ENCODE data around the gene RRAGC.

The RRAGC gene

DNA sequence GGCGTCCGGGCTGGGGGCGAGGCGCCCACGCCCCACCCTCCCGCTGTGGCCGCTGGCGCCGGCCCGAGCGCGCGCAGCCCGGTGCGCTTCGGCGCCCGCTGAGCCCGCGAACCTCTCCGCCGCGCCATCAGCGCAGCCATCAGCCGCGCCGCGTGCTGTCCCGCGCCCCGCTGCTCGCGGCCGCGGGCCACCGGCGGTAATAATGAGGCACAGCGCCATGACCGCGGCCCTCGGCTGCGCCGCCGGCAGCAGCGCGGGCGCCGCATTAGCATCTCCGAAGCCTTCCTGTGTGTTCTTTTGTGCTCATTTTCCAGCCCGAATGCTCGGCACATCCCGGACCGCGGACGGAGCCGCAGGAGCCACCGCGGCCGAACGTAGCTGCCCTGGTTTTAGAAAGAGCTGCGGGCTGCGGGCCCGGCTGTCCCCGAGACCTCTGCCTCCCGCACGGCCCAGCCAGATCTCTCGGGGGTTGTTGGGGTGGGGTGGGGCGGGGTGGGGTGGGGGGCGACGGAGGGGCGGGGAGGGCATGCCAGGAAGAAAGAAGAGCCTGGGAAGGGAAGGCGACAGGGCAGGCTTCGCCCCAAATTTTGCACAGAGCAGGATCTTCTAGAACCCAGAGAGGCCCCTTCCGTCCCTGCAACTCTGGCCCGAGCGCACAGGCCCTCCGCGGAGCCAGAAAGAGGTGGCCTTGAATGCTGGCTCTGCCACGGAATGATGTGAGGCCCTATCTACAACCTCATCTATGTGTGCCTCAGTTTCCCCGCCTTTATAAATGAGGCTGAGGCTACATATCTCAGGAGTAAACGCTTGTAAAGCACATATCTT lies 55.3 kb downstream of the RRAGC start:
- TF ChIP-seq SIN3A (IDR thresholded peaks at IDR 0.05; ENCODE audit: borderline replicate concordance, insufficient read depth, low read length) (no peak), POLR2AphosphoS5 (IDR thresholded peaks at IDR 0.05; ENCODE audit: low read depth, low read length) (no peak), FOXP2 (optimal IDR thresholded peaks at IDR 0.05; ENCODE audit: borderline replicate concordance, extremely low read depth, extremely low read length, insufficient read depth) (no peak), TAF1 (IDR thresholded peaks at IDR 0.05; ENCODE audit: borderline replicate concordance, insufficient read depth, low read length) (no peak)
- TF ChIP-seq, protein P1, sequence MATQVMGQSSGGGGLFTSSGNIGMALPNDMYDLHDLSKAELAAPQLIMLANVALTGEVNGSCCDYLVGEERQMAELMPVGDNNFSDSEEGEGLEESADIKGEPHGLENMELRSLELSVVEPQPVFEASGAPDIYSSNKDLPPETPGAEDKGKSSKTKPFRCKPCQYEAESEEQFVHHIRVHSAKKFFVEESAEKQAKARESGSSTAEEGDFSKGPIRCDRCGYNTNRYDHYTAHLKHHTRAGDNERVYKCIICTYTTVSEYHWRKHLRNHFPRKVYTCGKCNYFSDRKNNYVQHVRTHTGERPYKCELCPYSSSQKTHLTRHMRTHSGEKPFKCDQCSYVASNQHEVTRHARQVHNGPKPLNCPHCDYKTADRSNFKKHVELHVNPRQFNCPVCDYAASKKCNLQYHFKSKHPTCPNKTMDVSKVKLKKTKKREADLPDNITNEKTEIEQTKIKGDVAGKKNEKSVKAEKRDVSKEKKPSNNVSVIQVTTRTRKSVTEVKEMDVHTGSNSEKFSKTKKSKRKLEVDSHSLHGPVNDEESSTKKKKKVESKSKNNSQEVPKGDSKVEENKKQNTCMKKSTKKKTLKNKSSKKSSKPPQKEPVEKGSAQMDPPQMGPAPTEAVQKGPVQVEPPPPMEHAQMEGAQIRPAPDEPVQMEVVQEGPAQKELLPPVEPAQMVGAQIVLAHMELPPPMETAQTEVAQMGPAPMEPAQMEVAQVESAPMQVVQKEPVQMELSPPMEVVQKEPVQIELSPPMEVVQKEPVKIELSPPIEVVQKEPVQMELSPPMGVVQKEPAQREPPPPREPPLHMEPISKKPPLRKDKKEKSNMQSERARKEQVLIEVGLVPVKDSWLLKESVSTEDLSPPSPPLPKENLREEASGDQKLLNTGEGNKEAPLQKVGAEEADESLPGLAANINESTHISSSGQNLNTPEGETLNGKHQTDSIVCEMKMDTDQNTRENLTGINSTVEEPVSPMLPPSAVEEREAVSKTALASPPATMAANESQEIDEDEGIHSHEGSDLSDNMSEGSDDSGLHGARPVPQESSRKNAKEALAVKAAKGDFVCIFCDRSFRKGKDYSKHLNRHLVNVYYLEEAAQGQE (IDR thresholded peaks at IDR 0.05; ENCODE audit: insufficient read depth in 1 of 2, low read depth in 2 of 2, low read length in 2 of 2), result no peak

DNA sequence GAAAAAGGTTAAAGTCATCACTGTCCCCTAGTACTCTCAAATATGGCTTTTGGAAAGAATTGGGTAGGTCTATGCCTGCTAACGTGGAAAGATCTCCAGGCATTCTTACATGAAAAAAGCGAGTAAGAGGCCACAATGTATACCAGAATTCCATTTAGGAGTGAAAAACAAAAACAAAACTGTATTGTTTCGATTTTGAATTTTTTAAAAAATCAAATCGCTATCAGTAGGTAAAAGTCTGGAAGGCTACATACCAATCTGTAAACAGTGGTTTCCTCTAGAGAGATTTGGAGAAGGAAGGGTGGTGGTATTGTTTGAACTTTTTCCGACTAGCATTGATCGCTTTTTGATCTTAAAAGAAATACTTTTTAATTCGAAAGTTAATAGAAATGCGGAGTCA lies 55.9 kb downstream of the RRAGC start:
- TF ChIP-seq, protein P1 (IDR thresholded peaks at IDR 0.05; ENCODE audit: insufficient read depth in 1 of 2, low read depth in 2 of 2, low read length in 2 of 2), result no peak
- TF ChIP-seq FOXP2 (optimal IDR thresholded peaks at IDR 0.05; ENCODE audit: borderline replicate concordance, extremely low read depth, extremely low read length, insufficient read depth), result no peak
- TF ChIP-seq POLR2AphosphoS5 (IDR thresholded peaks at IDR 0.05; ENCODE audit: low read depth, low read length), result no peak

DNA sequence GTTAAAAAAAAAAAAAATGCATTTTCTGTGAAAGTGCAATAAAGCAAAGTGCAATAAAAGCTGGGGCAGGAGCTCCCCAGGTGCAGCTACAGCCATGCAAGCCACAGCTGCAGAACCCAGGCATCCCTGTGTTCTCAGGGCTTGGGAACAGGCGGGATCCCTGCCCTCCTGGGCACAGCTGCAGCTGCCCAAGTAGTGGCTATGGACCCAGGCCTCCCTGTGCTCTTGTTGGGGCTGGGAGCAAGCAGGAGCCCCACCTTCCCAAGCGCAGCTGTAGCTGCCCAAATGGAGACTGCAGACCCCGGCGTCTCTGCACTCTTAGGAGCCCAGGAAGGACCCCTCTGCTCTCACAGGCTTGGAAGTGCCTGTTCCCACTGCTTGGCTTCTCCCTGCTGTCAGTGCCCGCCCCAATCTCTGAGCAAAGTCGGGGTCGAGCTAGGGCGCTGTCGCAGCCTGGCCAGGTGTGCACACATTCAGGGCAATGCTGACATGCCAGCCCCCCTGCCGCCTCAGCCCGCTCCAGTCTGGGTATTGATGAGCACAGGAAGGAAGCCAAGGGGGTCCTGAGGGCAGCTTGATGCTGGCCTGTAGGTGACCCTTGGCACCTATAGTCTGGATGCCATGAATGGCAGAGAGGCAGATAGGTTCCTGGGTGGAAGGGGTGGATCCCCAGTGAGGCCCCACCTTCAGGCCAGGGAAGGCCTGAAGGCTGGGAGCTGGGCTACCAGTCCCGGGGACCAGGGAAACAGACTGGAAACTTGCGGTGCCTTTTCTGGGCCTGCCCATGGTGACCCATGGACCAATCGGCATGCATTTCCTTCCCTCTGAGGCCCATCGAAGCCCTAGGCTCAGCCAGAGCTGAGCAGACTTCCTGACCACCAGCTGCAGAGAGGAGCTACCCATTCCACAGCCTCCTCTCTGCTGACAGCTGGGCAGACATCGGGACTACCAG lies 58.6 kb downstream of the RRAGC start:
- TF ChIP-seq FOXP2 (optimal IDR thresholded peaks at IDR 0.05; ENCODE audit: borderline replicate concordance, extremely low read depth, extremely low read length, insufficient read depth), result no peak
- no peak for TF ChIP-seq TAF1 (IDR thresholded peaks at IDR 0.05; ENCODE audit: borderline replicate concordance, insufficient read depth, low read length)
- no peak for TF ChIP-seq SIN3A (IDR thresholded peaks at IDR 0.05; ENCODE audit: borderline replicate concordance, insufficient read depth, low read length)
- TF ChIP-seq, protein P1 (IDR thresholded peaks at IDR 0.05; ENCODE audit: insufficient read depth in 1 of 2, low read depth in 2 of 2, low read length in 2 of 2), result no peak
- no peak for TF ChIP-seq POLR2AphosphoS5 (IDR thresholded peaks at IDR 0.05; ENCODE audit: low read depth, low read length)

DNA sequence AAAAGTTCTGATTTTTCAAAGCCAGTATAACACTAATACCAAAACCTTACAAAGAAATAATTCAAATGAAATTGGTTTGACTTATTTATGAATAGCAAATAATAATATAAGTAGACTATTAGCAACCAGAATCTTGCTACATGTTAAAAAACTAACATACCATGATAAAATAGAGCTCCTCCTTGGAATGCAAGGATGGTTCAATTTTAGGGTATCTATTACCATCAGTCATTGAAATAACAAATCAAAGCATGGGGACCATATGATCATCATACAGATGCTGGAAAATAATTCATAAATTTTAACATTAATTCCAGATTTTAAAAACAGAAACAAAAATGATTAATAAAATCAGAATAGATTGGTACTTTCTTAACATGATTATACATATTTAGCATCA lies 66.3 kb downstream of the RRAGC start:
- no peak for TF ChIP-seq FOXP2 (optimal IDR thresholded peaks at IDR 0.05; ENCODE audit: borderline replicate concordance, extremely low read depth, extremely low read length, insufficient read depth)
- TF ChIP-seq, protein P1 (IDR thresholded peaks at IDR 0.05; ENCODE audit: insufficient read depth in 1 of 2, low read depth in 2 of 2, low read length in 2 of 2), result no peak
- TF ChIP-seq SIN3A (IDR thresholded peaks at IDR 0.05; ENCODE audit: borderline replicate concordance, insufficient read depth, low read length), result no peak
- TF ChIP-seq TAF1 (IDR thresholded peaks at IDR 0.05; ENCODE audit: borderline replicate concordance, insufficient read depth, low read length), result no peak
- no peak for TF ChIP-seq POLR2AphosphoS5 (IDR thresholded peaks at IDR 0.05; ENCODE audit: low read depth, low read length)

Measured in PFSK-1 (cell line).